Measurements from ENCODE around the gene UBAP1.
A peak's percentile ranks its signal among the peaks of the same experiment; 100 is the strongest.

Gene UBAP1

GRCh38 chr9:34272101-34272541 is 93.3 kb downstream of the UBAP1 start (continued):
- no peak for TF ChIP-seq IKZF3 (tag by site-specific recombination; IDR thresholded peaks at IDR 0.05)
- no peak for TF ChIP-seq ZNF266 (tag by site-specific recombination; IDR thresholded peaks at IDR 0.05; ENCODE audit: low read depth)
- no peak for TF ChIP-seq SALL2 (tag by site-specific recombination; IDR thresholded peaks at IDR 0.05; ENCODE audit: borderline replicate concordance)
- TF ChIP-seq ZBTB11 (tag by site-specific recombination; conservative IDR thresholded peaks at IDR 0.05; ENCODE audit: low read depth): no peak
- TF ChIP-seq ZNF292 (tag by site-specific recombination; IDR thresholded peaks at IDR 0.05; ENCODE audit: borderline replicate concordance, low read depth): no peak
- no peak for TF ChIP-seq GLIS1 (tag by site-specific recombination; IDR thresholded peaks at IDR 0.05)
- TF ChIP-seq ZNF621 (tag by site-specific recombination; IDR thresholded peaks at IDR 0.05): no peak
- 0 out of 2 replicates have a peak, but pooled peaks have one; percentile 39 for TF ChIP-seq BCL11A (tag by site-specific recombination; IDR thresholded peaks at IDR 0.05; ENCODE audit: low read depth)
- TF ChIP-seq ZNF202 (tag by site-specific recombination; IDR thresholded peaks at IDR 0.05; ENCODE audit: borderline replicate concordance): no peak
- TF ChIP-seq HIC1 (tag by site-specific recombination; IDR thresholded peaks at IDR 0.05): no peak
- TF ChIP-seq ZNF624 (tag by site-specific recombination; IDR thresholded peaks at IDR 0.05): no peak
- TF ChIP-seq ZFP41 (tag by site-specific recombination; IDR thresholded peaks at IDR 0.05; ENCODE audit: borderline replicate concordance): no peak
- TF ChIP-seq GLIS2 (tag by site-specific recombination; IDR thresholded peaks at IDR 0.05): no peak
- no peak for TF ChIP-seq MYNN (tag by site-specific recombination; IDR thresholded peaks at IDR 0.05; ENCODE audit: borderline replicate concordance)
- no peak for TF ChIP-seq ZNF132 (tag by site-specific recombination; IDR thresholded peaks at IDR 0.05; ENCODE audit: borderline replicate concordance)
- TF ChIP-seq ZNF843 (tag by site-specific recombination; IDR thresholded peaks at IDR 0.05): 0 out of 2 replicates have a peak, but pooled peaks have one; percentile 63
- no peak for TF ChIP-seq EGR2 (tag by site-specific recombination; IDR thresholded peaks at IDR 0.05; ENCODE audit: low read depth)
- TF ChIP-seq ZNF513 (tag by site-specific recombination; IDR thresholded peaks at IDR 0.05): no peak
- TF ChIP-seq ZNF639 (tag by site-specific recombination; IDR thresholded peaks at IDR 0.05): peak; percentile 68
- 0 out of 2 replicates have a peak, but pooled peaks have one; percentile 15 for TF ChIP-seq SP3 (tag by site-specific recombination; IDR thresholded peaks at IDR 0.05)
- TF ChIP-seq ZFP37 (tag by site-specific recombination; IDR thresholded peaks at IDR 0.05): no peak
- no peak for TF ChIP-seq ZNF354C (tag by site-specific recombination; IDR thresholded peaks at IDR 0.05; ENCODE audit: borderline replicate concordance, low read depth)
- TF ChIP-seq ZNF501 (tag by site-specific recombination; IDR thresholded peaks at IDR 0.05): no peak
- no peak for TF ChIP-seq ZBTB44 (tag by site-specific recombination; IDR thresholded peaks at IDR 0.05)
- TF ChIP-seq ZNF341 (tag by site-specific recombination; IDR thresholded peaks at IDR 0.05; ENCODE audit: low read depth): no peak
- TF ChIP-seq ZBTB7A (tag by site-specific recombination; IDR thresholded peaks at IDR 0.05; ENCODE audit: low read depth): no peak
- TF ChIP-seq ZBTB8A (tag by site-specific recombination; IDR thresholded peaks at IDR 0.05): no peak
- TF ChIP-seq ZNF2 (tag by site-specific recombination; IDR thresholded peaks at IDR 0.05): peak; percentile 26; the same call in 1 of the 2 replicates
- peak; percentile 87 for TF ChIP-seq OSR2 (tag by site-specific recombination; IDR thresholded peaks at IDR 0.05)
- TF ChIP-seq ZNF658 (tag by site-specific recombination; IDR thresholded peaks at IDR 0.05): no peak
- TF ChIP-seq SP2 (tag by site-specific recombination; IDR thresholded peaks at IDR 0.05): no peak
- 0 out of 2 replicates have a peak, but pooled peaks have one; percentile 32 for TF ChIP-seq ZBTB1 (tag by site-specific recombination; IDR thresholded peaks at IDR 0.05)

Measured in HEK293 (cell line).